Measurements from ENCODE around the gene TRIB2.

Gene TRIB2

DNA sequence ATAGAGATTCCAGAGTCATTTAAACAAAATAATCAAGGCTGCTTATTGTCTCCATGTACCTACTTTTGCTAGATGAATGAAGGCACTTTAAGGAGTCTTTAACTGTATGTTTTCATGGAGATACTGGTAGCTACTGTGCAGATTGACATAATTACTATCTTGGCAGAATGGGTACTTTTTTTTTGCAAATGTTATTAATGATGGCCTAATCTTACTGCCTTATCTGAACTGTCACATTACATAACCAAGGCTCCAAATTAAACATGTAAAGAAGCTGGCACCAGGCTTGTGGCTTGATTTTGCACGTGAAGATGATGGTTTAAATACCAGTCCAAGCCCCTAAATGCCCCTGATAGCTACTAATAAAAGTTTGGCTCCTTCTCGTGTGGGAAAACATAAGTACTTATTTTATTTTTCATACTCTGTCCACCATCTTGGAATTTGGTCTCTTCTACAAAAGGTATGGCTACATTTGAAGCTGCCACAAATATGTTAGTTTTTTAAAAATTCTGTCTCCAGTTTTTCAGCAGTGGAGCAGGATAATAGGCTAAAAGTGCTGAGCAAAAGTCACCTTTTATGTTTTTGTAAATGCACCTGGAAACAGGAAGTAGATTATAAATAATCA lies 4.1 kb downstream of the TRIB2 start:
- peak in 1 of 14 donors; percentile 9 for DNase-seq

DNA sequence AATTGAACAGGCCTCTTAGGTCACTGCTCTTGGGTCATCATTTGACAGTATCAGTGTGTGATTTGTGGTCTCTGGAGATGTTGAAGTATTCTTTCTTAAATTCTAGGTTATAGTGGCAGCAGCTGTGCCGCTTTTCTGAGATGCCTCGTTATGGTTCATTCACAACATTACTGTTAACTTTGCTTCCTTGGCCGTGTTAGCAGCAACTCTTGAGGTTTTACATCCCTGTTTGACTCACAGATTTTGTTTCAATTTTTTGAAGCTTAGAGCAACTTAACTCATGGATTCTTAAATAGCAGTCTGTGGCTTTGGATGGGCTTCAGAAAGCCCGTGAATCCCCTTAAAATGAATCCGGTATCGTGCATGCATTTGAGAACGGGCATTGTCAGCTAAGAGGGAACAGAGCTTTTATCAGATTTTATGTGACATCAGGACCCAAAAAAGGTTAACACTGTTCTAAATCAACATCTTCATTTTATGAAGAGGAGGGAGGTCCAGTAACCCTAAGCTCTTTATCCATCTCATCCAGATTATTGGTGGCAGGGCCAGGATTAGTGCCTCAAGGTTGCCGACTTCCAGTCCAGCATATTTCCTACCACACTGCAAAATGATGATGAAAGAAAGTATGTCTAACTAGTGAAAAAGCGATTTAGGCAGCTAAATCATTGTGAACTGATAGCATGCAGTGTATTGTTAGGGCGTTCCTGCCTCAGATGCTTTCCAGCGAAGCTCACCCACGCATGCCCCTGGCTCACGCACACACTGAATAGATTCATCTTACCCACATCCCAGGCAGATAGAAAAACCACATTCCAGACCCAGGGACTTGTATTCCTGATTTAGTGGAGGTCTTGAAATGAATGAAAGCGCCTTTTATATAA lies 5.1 kb downstream of the TRIB2 start:
- DNase-seq = no peak

- no peak for DNase-seq
Observed at GRCh38 chr2:12722447-12723316, 5.9 kb downstream of the TRIB2 start.

GRCh38 chr2:12723736-12724463 lies 7.2 kb downstream of the TRIB2 start:
- DNase-seq = no peak

DNA sequence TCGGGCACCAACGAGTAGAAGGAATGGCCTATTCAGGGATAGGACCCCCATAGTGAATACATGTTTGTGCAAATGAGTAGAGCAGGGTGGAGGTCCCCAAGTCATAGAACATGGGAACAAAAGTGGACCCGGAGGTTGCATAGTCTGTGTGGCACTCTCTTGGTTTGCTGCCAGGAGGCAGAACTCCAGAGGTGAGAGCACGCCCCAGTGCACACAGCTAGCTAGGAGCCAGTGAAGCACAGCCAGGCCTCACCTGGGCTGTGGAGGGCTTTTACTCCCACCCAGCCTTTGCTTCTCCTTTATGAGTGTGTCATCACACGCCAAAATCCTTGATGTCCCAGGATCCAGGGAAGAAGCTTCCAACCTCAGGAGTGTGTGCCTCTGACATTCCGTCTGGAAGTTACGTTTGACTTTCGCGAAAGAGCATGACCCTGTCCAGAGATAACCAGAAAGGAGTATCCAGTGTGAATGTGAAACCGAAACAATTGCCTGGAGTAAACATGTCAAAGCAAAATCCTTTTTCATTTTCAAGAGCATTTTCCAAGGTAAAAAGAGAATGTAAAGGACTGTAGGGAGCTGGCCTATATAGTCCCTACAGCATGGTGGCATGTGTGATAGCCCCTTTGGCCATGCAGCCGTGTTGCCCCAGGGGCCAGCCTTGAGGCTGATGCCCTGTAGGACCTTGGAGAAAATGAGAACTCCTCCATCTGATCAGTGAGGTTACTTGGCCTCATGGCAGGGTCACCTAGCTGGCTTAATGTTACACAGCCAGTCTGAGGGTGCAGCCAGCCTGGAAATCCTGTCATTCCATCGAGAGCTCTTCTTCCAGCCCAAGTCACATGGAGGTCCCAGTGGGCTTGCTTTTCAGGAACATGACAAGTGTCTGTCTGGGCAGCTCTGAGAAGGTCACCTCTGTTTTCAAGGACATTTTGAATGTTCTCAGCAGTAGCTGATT lies 8.8 kb downstream of the TRIB2 start:
- DNase-seq = no peak

- DNase-seq = no peak
Observed at GRCh38 chr2:12726271-12726670, 9.5 kb downstream of the TRIB2 start.

DNA sequence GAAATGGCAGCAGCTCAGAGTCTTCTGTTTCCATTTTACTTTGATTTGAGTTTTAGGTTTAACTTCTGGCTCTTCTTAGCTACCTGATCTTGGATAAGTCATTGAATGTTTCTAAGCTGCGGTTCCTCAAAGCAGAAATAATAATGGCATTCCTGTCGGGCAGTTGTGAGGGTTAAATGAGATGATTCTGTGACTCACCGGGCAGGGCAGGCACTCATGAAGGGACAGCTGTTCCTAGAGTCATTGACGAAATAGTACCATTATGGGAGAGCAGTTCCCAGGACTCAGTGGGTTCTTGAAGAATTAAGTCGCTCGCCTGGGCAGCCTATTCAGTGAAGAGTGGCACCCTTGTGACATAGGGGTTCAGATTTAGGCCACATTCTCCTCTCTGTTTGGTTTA lies 10.3 kb downstream of the TRIB2 start:
- no peak for DNase-seq

GRCh38 chr2:12727641-12728040 lies 10.9 kb downstream of the TRIB2 start:
- DNase-seq = no peak

- no peak for DNase-seq
Observed at GRCh38 chr2:12728221-12728777, 11.6 kb downstream of the TRIB2 start.

DNA sequence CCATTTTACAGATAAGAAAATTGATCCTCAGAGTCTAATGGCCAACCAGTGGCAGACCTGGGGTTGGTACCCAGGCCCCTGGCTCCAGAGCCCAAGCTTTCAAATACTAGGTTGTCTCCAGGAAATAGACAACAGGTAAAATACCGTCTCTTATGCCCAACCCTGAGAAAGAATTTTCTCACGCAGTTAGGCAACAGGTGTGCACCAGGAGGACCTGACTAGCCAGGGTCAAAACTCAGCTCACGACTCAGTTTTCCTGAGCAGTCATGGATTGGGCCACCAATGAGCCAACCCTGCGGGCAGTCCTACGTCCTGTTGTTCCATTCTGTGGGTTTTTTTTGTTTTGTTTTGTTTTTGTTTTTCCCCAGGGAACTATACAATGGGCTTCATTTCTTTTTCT lies 13.5 kb downstream of the TRIB2 start:
- DNase-seq = no peak

DNA sequence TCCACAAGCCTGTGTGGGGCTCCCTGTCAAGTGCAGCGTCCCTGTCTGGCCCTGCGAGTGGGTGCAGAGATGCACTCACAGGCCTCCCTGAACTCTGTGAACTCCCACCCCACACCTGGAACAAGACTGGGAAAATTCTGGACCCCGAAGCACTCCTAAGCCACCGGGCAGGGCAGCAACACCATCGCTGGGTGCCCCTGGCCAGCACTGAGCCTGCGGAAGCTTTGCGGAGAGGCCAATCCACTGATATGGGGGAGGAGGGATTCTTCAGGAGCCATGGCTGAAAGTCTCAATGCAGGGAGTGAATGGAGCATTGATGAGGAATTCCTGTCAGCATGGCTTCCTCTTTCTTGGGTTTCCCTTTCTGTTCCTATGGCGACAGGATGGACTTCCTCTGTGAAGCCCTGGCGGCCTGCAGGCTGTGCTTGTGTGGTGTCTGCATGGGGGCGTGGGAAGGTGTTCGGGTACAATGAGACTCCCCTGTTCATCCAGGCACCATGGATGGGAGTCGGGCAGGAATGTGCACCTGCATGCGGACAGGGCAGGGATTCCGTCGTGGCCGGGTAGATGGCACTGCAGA lies 15.1 kb downstream of the TRIB2 start:
- DNase-seq = no peak

GRCh38 chr2:12732651-12733050 lies 15.9 kb downstream of the TRIB2 start:
- no peak for DNase-seq

DNA sequence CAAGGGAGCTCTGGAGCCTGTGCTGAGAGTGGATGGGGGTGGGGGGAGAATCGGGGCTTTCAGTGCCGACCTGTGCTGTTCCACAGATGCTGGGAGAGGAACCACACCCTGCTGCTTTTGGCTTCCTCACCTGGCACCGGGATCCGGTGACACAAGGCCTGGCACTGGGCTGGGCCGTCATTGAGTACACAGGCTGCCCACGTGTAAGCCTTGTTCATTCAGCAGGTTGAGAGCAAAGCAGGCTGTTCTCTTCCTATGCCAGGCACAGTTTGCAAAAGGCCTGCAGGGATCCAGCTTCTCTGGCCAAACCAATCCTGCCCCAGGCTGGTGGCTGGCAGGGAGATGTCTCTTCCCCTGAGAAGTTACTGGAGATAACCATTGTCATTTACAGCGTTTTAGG lies 17.1 kb downstream of the TRIB2 start:
- peak in 10 of 14 donors; percentile 8 to 99 (median 62) for DNase-seq

GRCh38 chr2:12734914-12735654 lies 18.3 kb downstream of the TRIB2 start:
- DNase-seq = no peak

- DNase-seq = no peak
Observed at GRCh38 chr2:12737297-12737696, 20.6 kb downstream of the TRIB2 start.

- no peak for DNase-seq
Observed at GRCh38 chr2:12737738-12738485, 21.2 kb downstream of the TRIB2 start.

DNA sequence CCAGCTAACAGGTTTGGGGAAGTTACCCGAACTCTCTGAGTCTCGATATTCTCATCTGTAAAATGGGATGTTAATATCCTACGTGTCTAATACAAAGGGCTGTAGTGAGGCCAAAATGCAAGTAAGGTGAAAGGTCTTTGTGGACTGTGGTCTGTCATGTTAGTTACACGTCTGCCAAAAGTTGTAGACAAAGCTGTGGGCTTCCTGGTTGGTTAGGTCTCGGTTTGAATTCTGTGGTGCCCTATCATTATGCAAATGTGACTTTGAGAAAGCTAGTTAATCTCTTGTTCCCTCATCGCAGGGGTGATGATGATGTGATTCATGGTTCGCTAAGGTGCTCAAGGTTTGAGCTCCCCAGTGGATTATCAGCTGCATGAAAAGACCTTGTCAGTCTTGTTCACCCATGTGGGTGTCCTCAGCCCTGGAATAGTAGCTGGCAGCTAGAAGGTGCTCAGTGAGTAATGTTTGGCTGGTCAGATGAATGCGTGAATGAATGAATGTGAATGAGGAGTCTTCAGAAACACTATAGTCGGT lies 23.1 kb downstream of the TRIB2 start:
- DNase-seq = no peak

DNA sequence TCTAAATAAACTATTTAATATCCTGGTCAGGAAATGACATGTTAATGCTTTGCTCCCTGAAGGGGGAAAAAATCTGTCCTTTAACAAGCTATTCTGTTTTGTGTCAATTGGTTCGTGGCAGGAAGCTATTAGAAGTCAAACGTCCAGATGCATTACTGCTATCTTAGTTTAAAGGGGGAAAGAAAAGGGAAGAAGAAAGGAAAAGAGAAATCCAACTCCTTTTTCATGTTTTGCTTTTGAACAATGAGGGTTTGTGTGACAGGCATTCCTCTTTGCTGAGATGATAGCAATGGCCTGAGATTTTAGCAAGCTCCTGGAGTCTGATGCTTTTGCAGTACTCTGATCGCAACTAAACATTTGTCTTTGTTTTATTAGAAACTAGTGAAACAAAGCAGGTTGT lies 24.6 kb downstream of the TRIB2 start:
- DNase-seq = no peak

GRCh38 chr2:12742891-12743290 lies 26.2 kb downstream of the TRIB2 start:
- DNase-seq = no peak
